Heart left ventricle (tissue), 13 donors: Measurements from ENCODE around the gene PATZ1.

Experiments
- POLR2A ChIP-seq, 2 donors: fragments of 450-650 bp; IDR thresholded peaks; one replicate each; pipeline ENCODE4 v1.6.1; 2017; ENCODE audit warnings: antibody characterized with exemption in 2 of 2, mild to moderate bottlenecking in 2 of 2, moderate library complexity in 2 of 2
- TF ChIP-seq, protein P1 (sequence below), 12 donors: fragments of 200-600 bp; sonication (generic) in 4 of 12; IDR thresholded peaks; one replicate each; pipeline versions ENCODE4 v1.5.0 to v1.8.0; 2018 to 2022; ENCODE audit warnings: antibody characterized with exemption in 12 of 12, mild to moderate bottlenecking in 5 of 12
- donor health status: ischemic (EF 13 %, LVEDD 7.1; RV severe dilation, severe dysfunction).
- donor health status: DM: no; HTN: yes; CAD: no.
- donor health status: DM: no; HTN: no; CAD: no.
- donor health status: ischemic (EF 25% LVEDD 6.9; RV normal size, moderate dysfunction).
- donor health status: ischemic (EF 25% LVEDD 5.7; RV mildly dilated, moderate dysfunction).
- donor health status: ischemic (EF 35%, LVEDD 5.7; RV mildly dilated, moderate dysfunction).
- donor health status: nonischemic (EF 11% LVEDD 7.7; RV severe dilation, severe dysfunction).
- donor health status: DM: yes; HTN: yes; CAD: no.
- donor health status: PGD.
- donor health status: ischemic (EF 29% LVEDD 5.4; RV normal size, mild dysfunction).
- donor health status: nonischemic (EF 23%, LVEDD 6.1; RV moderate dilation, normal function).

DNA sequence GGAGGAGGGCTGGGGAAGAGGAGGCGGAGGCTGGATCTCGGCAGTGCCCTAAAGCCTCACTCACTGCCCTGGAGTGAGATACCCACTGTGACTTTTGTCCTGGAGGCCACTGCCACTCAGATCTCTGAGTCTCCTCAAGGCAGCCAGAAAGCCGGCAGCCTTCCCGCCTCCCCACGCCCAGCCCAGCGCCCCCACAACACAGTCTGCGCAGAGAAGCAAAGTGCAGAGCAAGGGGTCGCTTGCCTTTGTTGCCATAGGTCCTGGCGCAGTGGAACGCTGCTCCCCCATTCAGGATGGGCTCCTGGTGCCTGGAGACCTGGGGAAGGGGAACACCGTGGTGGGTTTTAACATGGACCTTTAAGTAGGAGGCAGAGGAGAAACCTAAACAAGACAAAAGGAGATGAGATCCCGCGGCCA is 17.6 kb downstream of the PATZ1 start:
- TF ChIP-seq, protein P1, sequence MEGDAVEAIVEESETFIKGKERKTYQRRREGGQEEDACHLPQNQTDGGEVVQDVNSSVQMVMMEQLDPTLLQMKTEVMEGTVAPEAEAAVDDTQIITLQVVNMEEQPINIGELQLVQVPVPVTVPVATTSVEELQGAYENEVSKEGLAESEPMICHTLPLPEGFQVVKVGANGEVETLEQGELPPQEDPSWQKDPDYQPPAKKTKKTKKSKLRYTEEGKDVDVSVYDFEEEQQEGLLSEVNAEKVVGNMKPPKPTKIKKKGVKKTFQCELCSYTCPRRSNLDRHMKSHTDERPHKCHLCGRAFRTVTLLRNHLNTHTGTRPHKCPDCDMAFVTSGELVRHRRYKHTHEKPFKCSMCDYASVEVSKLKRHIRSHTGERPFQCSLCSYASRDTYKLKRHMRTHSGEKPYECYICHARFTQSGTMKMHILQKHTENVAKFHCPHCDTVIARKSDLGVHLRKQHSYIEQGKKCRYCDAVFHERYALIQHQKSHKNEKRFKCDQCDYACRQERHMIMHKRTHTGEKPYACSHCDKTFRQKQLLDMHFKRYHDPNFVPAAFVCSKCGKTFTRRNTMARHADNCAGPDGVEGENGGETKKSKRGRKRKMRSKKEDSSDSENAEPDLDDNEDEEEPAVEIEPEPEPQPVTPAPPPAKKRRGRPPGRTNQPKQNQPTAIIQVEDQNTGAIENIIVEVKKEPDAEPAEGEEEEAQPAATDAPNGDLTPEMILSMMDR (IDR thresholded peaks at IDR 0.05): no peak
- TF ChIP-seq POLR2A (IDR thresholded peaks at IDR 0.05): no peak
